ENCODE measurements around the gene ACKR1.

The ACKR1 gene

GRCh38 chr1:159171254-159171687, 33.4 kb upstream of the ACKR1 start, which contains the start of gene CADM3:
Gene CADM3, plus strand, starts transcription at chr1:159171615. Its CDS starts 151 bp downstream, at chr1:159171766.
- Histone ChIP-seq H2AFZ (ENCODE audit: low read depth, low read length) (no peak within 1 kb of the TSS), H3K27me3 (ENCODE audit: control insufficient read depth in 1 of 2, insufficient read depth in 1 of 2, low read length in 2 of 2) (peaks cover 63 to 76% of the 10 kb centered on the region in 2 experiments), H3K4me1 (ENCODE audit: control insufficient read depth, insufficient read depth, low read depth, low read length) (peaks cover 2% of the 10 kb centered on the region), H2BK12ac (ENCODE audit: low read length in 2 of 2) (no peak within 1 kb of the TSS), H3K27ac (ENCODE audit: low read length, poor library complexity, severe bottlenecking) (no peak within 1 kb of the TSS), H2BK15ac (ENCODE audit: low read depth, poor library complexity, severe bottlenecking) (no peak within 1 kb of the TSS), H2BK5ac (ENCODE audit: low read depth, low read length, poor library complexity, severe bottlenecking) (no peak within 1 kb of the TSS), H3K9ac (ENCODE audit: low read length) (no peak within 1 kb of the TSS), H3K4me3 (ENCODE audit: insufficient read depth in 1 of 2, low read depth in 1 of 2, low read length in 2 of 2) (no peak within 1 kb of the TSS), H3K18ac (ENCODE audit: low read depth in 1 of 2, low read length in 2 of 2) (no peak within 1 kb of the TSS), H2BK120ac (ENCODE audit: low read depth, low read length) (no peak within 1 kb of the TSS), H4K8ac (ENCODE audit: low read length) (no peak within 1 kb of the TSS), H3K36me3 (ENCODE audit: control insufficient read depth in 1 of 2, insufficient read depth in 2 of 2, low read depth in 1 of 2, low read length in 2 of 2) (no peaks in the 10 kb centered on the region), H3K14ac (ENCODE audit: low read length in 2 of 2) (no peak within 1 kb of the TSS), H4K91ac (ENCODE audit: low read length) (no peak within 1 kb of the TSS), H2AK5ac (ENCODE audit: low read length, severe bottlenecking) (no peak within 1 kb of the TSS), H3K23ac (ENCODE audit: low read length in 2 of 2) (no peak within 1 kb of the TSS), H3K4ac (ENCODE audit: low read depth in 1 of 2, low read length in 2 of 2) (no peak within 1 kb of the TSS), H3K79me1 (replicated peaks; ENCODE audit: low read length, poor library complexity, severe bottlenecking) (no peaks in the 10 kb centered on the region), H3K4me2 (ENCODE audit: low read length, poor library complexity, severe bottlenecking) (no peak within 1 kb of the TSS), H3K9me3 (ENCODE audit: control insufficient read depth, low read length) (no peaks in the 10 kb centered on the region)
- no peak for DNase-seq
- WGBS = 3% methylated on average over 12 of the region's 29 CpGs

- Histone ChIP-seq H2BK120ac (ENCODE audit: low read depth, low read length) (no peak overlapping the region), H3K79me1 (replicated peaks; ENCODE audit: low read length, poor library complexity, severe bottlenecking) (no peaks in the 10 kb centered on the region), H4K91ac (ENCODE audit: low read length) (no peak overlapping the region), H3K23ac (ENCODE audit: low read length in 2 of 2) (no peak overlapping the region), H2BK5ac (ENCODE audit: low read depth, low read length, poor library complexity, severe bottlenecking) (no peak overlapping the region), H2BK12ac (ENCODE audit: low read length in 2 of 2) (no peak overlapping the region), H3K9ac (ENCODE audit: low read length) (no peak overlapping the region), H2AFZ (ENCODE audit: low read depth, low read length) (no peak overlapping the region), H3K9me3 (ENCODE audit: control insufficient read depth, low read length) (no peaks in the 10 kb centered on the region), H3K4me1 (ENCODE audit: control insufficient read depth, insufficient read depth, low read depth, low read length) (peaks cover 2% of the 10 kb centered on the region), H4K8ac (ENCODE audit: low read length) (no peak overlapping the region), H3K36me3 (ENCODE audit: control insufficient read depth in 1 of 2, insufficient read depth in 2 of 2, low read depth in 1 of 2, low read length in 2 of 2) (no peaks in the 10 kb centered on the region), H2BK15ac (ENCODE audit: low read depth, poor library complexity, severe bottlenecking) (no peak overlapping the region), H3K27ac (ENCODE audit: low read length, poor library complexity, severe bottlenecking) (no peak overlapping the region), H3K14ac (ENCODE audit: low read length in 2 of 2) (no peak overlapping the region), H3K27me3 (ENCODE audit: control insufficient read depth in 1 of 2, insufficient read depth in 1 of 2, low read length in 2 of 2) (peaks cover 63 to 71% of the 10 kb centered on the region in 2 experiments), H3K4me3 (ENCODE audit: insufficient read depth in 1 of 2, low read depth in 1 of 2, low read length in 2 of 2) (no peak overlapping the region), H3K4me2 (ENCODE audit: low read length, poor library complexity, severe bottlenecking) (no peak overlapping the region), H2AK5ac (ENCODE audit: low read length, severe bottlenecking) (no peak overlapping the region), H3K18ac (ENCODE audit: low read depth in 1 of 2, low read length in 2 of 2) (no peak overlapping the region), H3K4ac (ENCODE audit: low read depth in 1 of 2, low read length in 2 of 2) (no peak overlapping the region)
- 2% methylated on average over 29 of the region's 49 CpGs for WGBS
- DNase-seq = no peak
These were observed 32.8 kb upstream of the ACKR1 start for GRCh38 chr1:159171688-159172501.

GRCh38 chr1:159172614-159173291, 31.9 kb upstream of the ACKR1 start:
- Histone ChIP-seq H2BK12ac (ENCODE audit: low read length in 2 of 2) (no peak overlapping the region), H3K23ac (ENCODE audit: low read length in 2 of 2) (no peak overlapping the region), H3K18ac (ENCODE audit: low read depth in 1 of 2, low read length in 2 of 2) (no peak overlapping the region), H4K91ac (ENCODE audit: low read length) (no peak overlapping the region), H3K4me1 (ENCODE audit: control insufficient read depth, insufficient read depth, low read depth, low read length) (peaks cover 2% of the 10 kb centered on the region), H3K36me3 (ENCODE audit: control insufficient read depth in 1 of 2, insufficient read depth in 2 of 2, low read depth in 1 of 2, low read length in 2 of 2) (no peaks in the 10 kb centered on the region), H3K27ac (ENCODE audit: low read length, poor library complexity, severe bottlenecking) (no peak overlapping the region), H3K4ac (ENCODE audit: low read depth in 1 of 2, low read length in 2 of 2) (no peak overlapping the region), H2AK5ac (ENCODE audit: low read length, severe bottlenecking) (no peak overlapping the region), H3K4me3 (ENCODE audit: insufficient read depth in 1 of 2, low read depth in 1 of 2, low read length in 2 of 2) (no peak overlapping the region), H2BK15ac (ENCODE audit: low read depth, poor library complexity, severe bottlenecking) (no peak overlapping the region), H3K9me3 (ENCODE audit: control insufficient read depth, low read length) (no peaks in the 10 kb centered on the region), H4K8ac (ENCODE audit: low read length) (no peak overlapping the region), H3K14ac (ENCODE audit: low read length in 2 of 2) (no peak overlapping the region), H2BK5ac (ENCODE audit: low read depth, low read length, poor library complexity, severe bottlenecking) (no peak overlapping the region), H2BK120ac (ENCODE audit: low read depth, low read length) (no peak overlapping the region), H3K4me2 (ENCODE audit: low read length, poor library complexity, severe bottlenecking) (no peak overlapping the region), H3K9ac (ENCODE audit: low read length) (no peak overlapping the region), H3K27me3 (ENCODE audit: control insufficient read depth in 1 of 2, insufficient read depth in 1 of 2, low read length in 2 of 2) (peaks cover 63 to 66% of the 10 kb centered on the region in 2 experiments), H2AFZ (ENCODE audit: low read depth, low read length) (no peak overlapping the region), H3K79me1 (replicated peaks; ENCODE audit: low read length, poor library complexity, severe bottlenecking) (no peaks in the 10 kb centered on the region)
- 1% methylated on average over 15 of the region's 17 CpGs for WGBS
- DNase-seq = no peak

- Histone ChIP-seq H2BK5ac (ENCODE audit: low read depth, low read length, poor library complexity, severe bottlenecking) (no peak overlapping the region), H3K27me3 (ENCODE audit: control insufficient read depth in 1 of 2, insufficient read depth in 1 of 2, low read length in 2 of 2) (peaks cover 59 to 63% of the 10 kb centered on the region in 2 experiments), H3K4ac (ENCODE audit: low read depth in 1 of 2, low read length in 2 of 2) (no peak overlapping the region), H3K79me1 (replicated peaks; ENCODE audit: low read length, poor library complexity, severe bottlenecking) (no peaks in the 10 kb centered on the region), H3K14ac (ENCODE audit: low read length in 2 of 2) (no peak overlapping the region), H2BK120ac (ENCODE audit: low read depth, low read length) (no peak overlapping the region), H2AFZ (ENCODE audit: low read depth, low read length) (no peak overlapping the region), H3K4me1 (ENCODE audit: control insufficient read depth, insufficient read depth, low read depth, low read length) (peaks cover 2% of the 10 kb centered on the region), H4K91ac (ENCODE audit: low read length) (no peak overlapping the region), H2BK12ac (ENCODE audit: low read length in 2 of 2) (no peak overlapping the region), H3K9ac (ENCODE audit: low read length) (no peak overlapping the region), H4K8ac (ENCODE audit: low read length) (no peak overlapping the region), H2BK15ac (ENCODE audit: low read depth, poor library complexity, severe bottlenecking) (no peak overlapping the region), H3K9me3 (ENCODE audit: control insufficient read depth, low read length) (no peaks in the 10 kb centered on the region), H3K18ac (ENCODE audit: low read depth in 1 of 2, low read length in 2 of 2) (no peak overlapping the region), H2AK5ac (ENCODE audit: low read length, severe bottlenecking) (no peak overlapping the region), H3K4me3 (ENCODE audit: insufficient read depth in 1 of 2, low read depth in 1 of 2, low read length in 2 of 2) (no peak overlapping the region), H3K4me2 (ENCODE audit: low read length, poor library complexity, severe bottlenecking) (no peak overlapping the region), H3K27ac (ENCODE audit: low read length, poor library complexity, severe bottlenecking) (no peak overlapping the region), H3K23ac (ENCODE audit: low read length in 2 of 2) (no peak overlapping the region), H3K36me3 (ENCODE audit: control insufficient read depth in 1 of 2, insufficient read depth in 2 of 2, low read depth in 1 of 2, low read length in 2 of 2) (no peaks in the 10 kb centered on the region)
- 18% methylated on average over 6 of the region's 7 CpGs for WGBS
- no peak for DNase-seq
These were observed 31.4 kb upstream of the ACKR1 start for GRCh38 chr1:159173320-159173719.

Data from mesenchymal stem cell (in vitro differentiated cells and primary cell).